ENCODE measurements around the gene CXCR6. TPM values are rescaled to one million over a fixed set of nuclear protein-coding genes. Genes with fewer than 3 reads are reported as not detected.

The CXCR6 gene
- polyA plus RNA-seq, 1 experiment = not detected

DNA sequence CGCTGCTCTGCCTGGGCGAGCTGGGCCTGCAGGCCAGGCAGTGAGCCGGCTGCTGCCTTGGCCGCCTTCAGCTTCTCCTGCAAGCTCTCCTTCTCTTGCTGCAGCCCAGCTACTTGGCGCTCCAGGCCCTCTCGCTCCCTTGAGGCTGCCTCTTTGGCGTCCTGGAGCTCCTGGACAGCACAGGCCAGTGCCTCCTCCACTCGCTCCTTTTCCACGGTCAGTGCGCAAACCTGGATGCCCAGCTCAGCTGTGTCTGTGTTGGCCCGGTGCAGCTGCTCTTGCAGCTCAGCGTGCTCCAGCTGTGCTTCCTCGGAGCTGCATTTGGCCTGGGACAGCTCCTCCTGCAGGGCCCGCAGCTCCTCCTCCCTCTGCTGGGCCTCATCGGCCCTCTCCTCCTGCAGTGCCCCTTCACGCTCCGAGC lies 23.1 kb downstream of the CXCR6 start:
- ChIA-PET POLR2A (no interaction called here), CTCF (interaction anchor here (1.0 kb wide), 2 partner anchors 9 to 113 kb away, joined by 3 read pairs; no protein-coding TSS in a partner anchor)
- Histone ChIP-seq H3K4me3 (ENCODE audit: low read depth, low read length) (no peak overlapping the region), H3K36me3 (ENCODE audit: control insufficient read depth, insufficient read depth, low read length) (peaks cover 48% of the 10 kb centered on the region), H3K27me3 (ENCODE audit: control insufficient read depth, insufficient read depth, low read length) (no peaks in the 10 kb centered on the region)
- TF ChIP-seq, protein P1, sequence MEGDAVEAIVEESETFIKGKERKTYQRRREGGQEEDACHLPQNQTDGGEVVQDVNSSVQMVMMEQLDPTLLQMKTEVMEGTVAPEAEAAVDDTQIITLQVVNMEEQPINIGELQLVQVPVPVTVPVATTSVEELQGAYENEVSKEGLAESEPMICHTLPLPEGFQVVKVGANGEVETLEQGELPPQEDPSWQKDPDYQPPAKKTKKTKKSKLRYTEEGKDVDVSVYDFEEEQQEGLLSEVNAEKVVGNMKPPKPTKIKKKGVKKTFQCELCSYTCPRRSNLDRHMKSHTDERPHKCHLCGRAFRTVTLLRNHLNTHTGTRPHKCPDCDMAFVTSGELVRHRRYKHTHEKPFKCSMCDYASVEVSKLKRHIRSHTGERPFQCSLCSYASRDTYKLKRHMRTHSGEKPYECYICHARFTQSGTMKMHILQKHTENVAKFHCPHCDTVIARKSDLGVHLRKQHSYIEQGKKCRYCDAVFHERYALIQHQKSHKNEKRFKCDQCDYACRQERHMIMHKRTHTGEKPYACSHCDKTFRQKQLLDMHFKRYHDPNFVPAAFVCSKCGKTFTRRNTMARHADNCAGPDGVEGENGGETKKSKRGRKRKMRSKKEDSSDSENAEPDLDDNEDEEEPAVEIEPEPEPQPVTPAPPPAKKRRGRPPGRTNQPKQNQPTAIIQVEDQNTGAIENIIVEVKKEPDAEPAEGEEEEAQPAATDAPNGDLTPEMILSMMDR (IDR thresholded peaks at IDR 0.05; ENCODE audit: insufficient read depth, low read depth, low read length) = no peak
- DNase-seq (ENCODE audit: low read depth) = no peak

DNA sequence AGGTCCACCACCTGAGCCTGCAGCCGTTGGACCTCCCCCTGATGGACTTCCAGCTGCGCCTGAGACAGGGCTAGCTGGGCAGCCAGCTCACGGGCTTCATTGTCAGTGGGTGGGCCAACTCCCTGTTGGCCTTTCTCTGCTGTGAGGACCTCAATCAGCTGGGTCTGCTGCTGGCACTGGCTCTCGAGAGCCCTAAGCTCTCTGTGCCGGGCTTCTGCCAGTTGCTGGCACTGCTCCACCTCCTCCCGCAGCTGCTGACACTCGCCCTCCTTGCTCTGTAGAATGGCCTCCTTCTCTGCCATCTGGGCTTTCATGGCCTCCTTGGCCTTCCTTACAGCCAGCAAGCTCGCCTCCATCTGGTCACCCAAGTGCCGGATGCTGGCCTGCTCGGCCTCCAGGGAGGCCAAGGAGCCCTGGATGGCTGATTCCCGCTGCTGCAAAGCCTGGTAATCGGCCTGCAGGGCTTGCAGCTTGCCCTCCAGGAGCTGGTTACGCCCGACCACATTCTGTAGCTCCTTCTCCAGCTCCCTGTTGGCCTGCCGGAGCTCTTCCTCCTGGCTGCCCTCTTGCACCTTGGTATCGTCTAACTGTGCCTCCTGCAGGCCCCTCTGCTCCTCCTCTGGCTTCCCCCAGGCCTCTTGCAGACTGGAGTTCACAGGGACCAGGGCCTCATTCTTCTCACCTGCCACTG lies 23.8 kb downstream of the CXCR6 start:
- peaks cover 48% of the 10 kb centered on the region for H3K36me3 ChIP-seq (ENCODE audit: control insufficient read depth, insufficient read depth, low read length)
- POLR2A ChIA-PET = no interaction called here
- CTCF ChIA-PET = interaction anchor here (0.7 to 2.6 kb wide), 6 partner anchors 9 to 117 kb away, joined by 3 to 8 read pairs (median 4); no protein-coding TSS in a partner anchor

DNA sequence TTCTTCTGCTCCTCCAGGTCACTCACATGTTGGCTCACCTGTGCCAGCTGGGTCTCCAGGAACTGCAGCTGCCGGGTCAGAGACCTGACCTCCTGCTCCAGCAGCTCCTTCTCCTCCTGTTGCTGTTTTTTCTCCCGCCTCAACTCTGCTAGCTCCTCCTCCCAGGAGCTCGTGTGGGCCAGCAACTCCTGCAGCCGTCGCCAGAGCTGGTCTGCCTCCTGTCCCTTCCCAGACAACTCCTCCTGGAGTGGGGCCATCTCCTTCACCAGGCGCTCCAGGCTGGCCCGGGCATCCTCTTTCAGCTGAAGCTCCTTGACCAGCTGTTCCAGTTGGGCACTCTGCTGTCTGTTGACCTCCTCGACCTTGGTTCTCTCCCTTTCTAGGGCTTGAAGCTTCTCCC lies 24.5 kb downstream of the CXCR6 start:
- ChIA-PET POLR2A (no interaction called here), CTCF (interaction anchor here (0.7 to 2.6 kb wide), 5 partner anchors 10 to 116 kb away, joined by 3 to 8 read pairs (median 4); no protein-coding TSS in a partner anchor)
- no peaks in the 10 kb centered on the region for H3K27me3 ChIP-seq (ENCODE audit: control insufficient read depth, insufficient read depth, low read length)
- H3K4me3 ChIP-seq (ENCODE audit: low read depth, low read length) = no peak overlapping the region
- H3K36me3 ChIP-seq (ENCODE audit: control insufficient read depth, insufficient read depth, low read length) = peaks cover 45% of the 10 kb centered on the region
- DNase-seq (ENCODE audit: low read depth) = no peak
- TF ChIP-seq, protein P1 (IDR thresholded peaks at IDR 0.05; ENCODE audit: insufficient read depth, low read depth, low read length) = no peak

More for the DNA sequence above, 23.8 kb downstream of the CXCR6 start:
- Histone ChIP-seq H3K27me3 (ENCODE audit: control insufficient read depth, insufficient read depth, low read length) (no peaks in the 10 kb centered on the region), H3K4me3 (ENCODE audit: low read depth, low read length) (no peak overlapping the region)
- DNase-seq (ENCODE audit: low read depth) = no peak
- TF ChIP-seq, protein P1 (IDR thresholded peaks at IDR 0.05; ENCODE audit: insufficient read depth, low read depth, low read length) = no peak

DNA sequence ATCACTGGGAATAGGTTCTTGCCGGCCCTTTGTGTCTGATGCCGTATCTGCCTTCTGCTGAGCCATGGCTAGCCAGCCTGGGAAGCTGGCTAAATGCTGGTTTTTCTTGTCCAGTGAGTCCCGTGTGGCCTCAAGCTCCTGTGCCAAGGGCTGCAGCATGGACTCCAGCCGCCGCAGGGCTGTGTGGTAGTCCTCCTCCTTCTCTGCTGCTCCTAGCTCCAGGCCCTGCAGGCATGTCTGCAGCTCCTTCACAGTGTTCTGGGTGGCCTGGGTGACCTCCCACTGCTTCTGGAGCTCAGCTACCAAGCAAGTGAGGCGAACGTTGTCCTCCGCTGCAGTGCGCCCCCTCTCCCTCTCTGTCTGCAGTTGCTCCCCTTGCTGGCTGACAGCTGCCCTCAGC lies 24.9 kb downstream of the CXCR6 start:
- ChIA-PET POLR2A (no interaction called here), CTCF (interaction anchor here (0.5 to 2.6 kb wide), 7 partner anchors 11 to 271 kb away, joined by 3 to 8 read pairs (median 4); no protein-coding TSS in a partner anchor)
- no peak for DNase-seq (ENCODE audit: low read depth)

DNA sequence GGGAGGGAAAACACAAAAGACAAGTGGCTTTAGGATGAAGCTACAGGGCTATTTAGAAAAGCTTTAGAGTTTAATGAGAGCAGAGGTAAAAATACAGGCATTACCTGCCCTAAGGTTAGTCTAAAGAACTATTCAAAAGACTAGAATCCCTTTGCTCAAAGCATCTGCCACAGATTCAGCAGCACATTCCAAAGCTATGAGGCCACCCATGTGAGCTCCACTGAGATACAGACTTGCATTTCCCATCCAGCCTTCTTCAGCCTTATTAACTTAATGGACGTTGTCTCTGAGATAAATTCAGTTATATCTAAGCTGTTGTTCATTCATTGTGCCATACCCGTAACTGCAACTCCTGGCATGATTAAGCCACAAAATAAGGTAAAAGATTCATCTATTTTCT lies 25.4 kb downstream of the CXCR6 start:
- Histone ChIP-seq H3K4me3 (ENCODE audit: low read depth, low read length) (no peak overlapping the region), H3K36me3 (ENCODE audit: control insufficient read depth, insufficient read depth, low read length) (peaks cover 43% of the 10 kb centered on the region), H3K27me3 (ENCODE audit: control insufficient read depth, insufficient read depth, low read length) (no peaks in the 10 kb centered on the region)
- ChIA-PET CTCF (interaction anchor here (0.5 to 2.6 kb wide), 9 partner anchors 11 to 272 kb away, joined by 3 to 8 read pairs (median 4); no protein-coding TSS in a partner anchor), POLR2A (no interaction called here)
- TF ChIP-seq, protein P1 (IDR thresholded peaks at IDR 0.05; ENCODE audit: insufficient read depth, low read depth, low read length) = no peak
- no peak for DNase-seq (ENCODE audit: low read depth)

More for the DNA sequence above, 24.9 kb downstream of the CXCR6 start:
- no peak overlapping the region for H3K4me3 ChIP-seq (ENCODE audit: low read depth, low read length)
- no peaks in the 10 kb centered on the region for H3K27me3 ChIP-seq (ENCODE audit: control insufficient read depth, insufficient read depth, low read length)
- H3K36me3 ChIP-seq (ENCODE audit: control insufficient read depth, insufficient read depth, low read length) = peaks cover 44% of the 10 kb centered on the region
- TF ChIP-seq, protein P1 (IDR thresholded peaks at IDR 0.05; ENCODE audit: insufficient read depth, low read depth, low read length) = no peak
